CD4-positive, alpha-beta memory T cell (primary cell): ENCODE data around the gene SGPL1. TPM values are rescaled to one million over a fixed set of nuclear protein-coding genes. Genes with fewer than 3 reads are reported as not detected.

Experiments used
- CTCF ChIA-PET: fragments of 350-600 bp; sonication (Branson Sonifier 250); formaldehyde crosslinking; loops from one replicate; lab custom pipeline; 2021; ENCODE audit warnings: inconsistent platforms; ENCODE audit not compliant: partially characterized antibody; lab: Charles Lee
- POLR2A ChIA-PET: fragments of 350-600 bp; sonication (Branson Sonifier 250); formaldehyde crosslinking; loops from one replicate; lab custom pipeline; 2021; ENCODE audit not compliant: partially characterized antibody; lab: Charles Lee
- DNase-seq, 5 donors: peaks; one replicate each; pipeline versions ENCODE4 v3.0.0 to v3.0.0-alpha.2; 2020 to 2022; ENCODE audit warnings: mixed read lengths in 1 of 5
- H3K27ac ChIP-seq: one replicate; pipeline ENCODE4 v1.7.0; 2013; ENCODE audit warnings: low read depth, low read length
- H3K27me3 ChIP-seq: 2 replicates; pipeline ENCODE4 v1.7.0; 2013; ENCODE audit warnings: mild to moderate bottlenecking, low read length, moderate library complexity; ENCODE audit not compliant: insufficient read depth
- H3K36me3 ChIP-seq: 2 replicates; pipeline ENCODE4 v1.7.0; 2013; ENCODE audit warnings: mild to moderate bottlenecking, low read length, moderate library complexity; ENCODE audit not compliant: insufficient read depth
- H3K4me1 ChIP-seq: 2 replicates; pipeline ENCODE4 v1.7.0; 2013; ENCODE audit warnings: mild to moderate bottlenecking, low read length, moderate library complexity; ENCODE audit not compliant: insufficient read depth
- H3K4me3 ChIP-seq, 2 donors: one replicate each; pipeline ENCODE4 v1.7.0; 2013; ENCODE audit warnings: low read length in 2 of 2, mild to moderate bottlenecking in 1 of 2
- H3K9me3 ChIP-seq, 2 donors: one replicate each; pipeline ENCODE4 v1.7.0; 2013; ENCODE audit warnings: low read length in 2 of 2, control low read depth in 1 of 2; ENCODE audit not compliant: control insufficient read depth in 1 of 2
- H3K27ac Mint-ChIP-seq, 7 donors: one replicate each; pipeline ENCODE4 v1.8.0; 2020 to 2021; ENCODE audit warnings: mixed read lengths in 7 of 7, mild to moderate bottlenecking in 6 of 7, inconsistent platforms in 3 of 7, moderate library complexity in 3 of 7
- H3K27me3 Mint-ChIP-seq, 2 donors: one replicate each; pipeline ENCODE4 v1.8.0; 2020 to 2021; ENCODE audit warnings: mixed read lengths in 2 of 2
- H3K36me3 Mint-ChIP-seq, 2 donors: one replicate each; pipeline ENCODE4 v1.8.0; 2020 to 2021; ENCODE audit warnings: mixed read lengths in 2 of 2, inconsistent platforms in 1 of 2, mild to moderate bottlenecking in 1 of 2
- H3K4me1 Mint-ChIP-seq, 4 donors: one replicate each; pipeline ENCODE4 v1.8.0; 2020 to 2021; ENCODE audit warnings: mixed read lengths in 4 of 4, mild to moderate bottlenecking in 1 of 4
- H3K4me3 Mint-ChIP-seq, 8 donors: one replicate each; pipeline ENCODE4 v1.8.0; 2020 to 2021; ENCODE audit warnings: mixed read lengths in 8 of 8, mild to moderate bottlenecking in 7 of 8, moderate library complexity in 6 of 8, inconsistent platforms in 3 of 8
- H3K9me3 Mint-ChIP-seq, 8 donors: one replicate each; pipeline ENCODE4 v1.8.0; 2020 to 2021; ENCODE audit warnings: mixed read lengths in 8 of 8, mild to moderate bottlenecking in 5 of 8, inconsistent platforms in 3 of 8, moderate library complexity in 1 of 8
- intact Hi-C: fragments of 100-400 bp; cut with micrococcal nuclease; formaldehyde crosslinking; loops from one replicate; pipeline ENCODE4 v1.15.1; 2023
- polyA plus RNA-seq, 2 donors: library from polyadenylated mRNA; unstranded; fragments of 300-500 nt; fragmentation: Illumina TruSeq; gene quantifications; one replicate each; pipeline ENCODE4 v1.2.3, GENCODE V29; 2021
- total RNA-seq, 2 experiments: library from RNA; stranded (reverse); gene quantifications; one replicate each; pipeline ENCODE4 v1.2.3, GENCODE V29; 2021

SGPL1 gene
- total and polyA plus RNA-seq, 4 experiments from 2014 or later, result 14.3 to 32.2 (median 22.1) TPM

GRCh38 chr10:70781461-70782051, 34.2 kb upstream of the SGPL1 start:
- Histone ChIP-seq H3K4me3 (no peak overlapping the region), H3K36me3 (no peaks in the 10 kb centered on the region), H3K4me1 (no peaks in the 10 kb centered on the region), H3K27ac (no peak overlapping the region), H3K9me3 (no peaks in the 10 kb centered on the region), H3K27me3 (no peaks in the 10 kb centered on the region)
- H3K27ac Mint-ChIP-seq, result peak overlapping the region in 1 of 7 donors; percentile 49
- no peaks in the 10 kb centered on the region for H3K4me1 Mint-ChIP-seq
- H3K27me3 Mint-ChIP-seq, result peaks cover 1 to 4% of the 10 kb centered on the region in 2 donors
- CTCF ChIA-PET, result no interaction called here
- H3K36me3 Mint-ChIP-seq, result no peaks in the 10 kb centered on the region
- POLR2A ChIA-PET, result no interaction called here
- intact Hi-C loops, result no loop called here
- no peak for DNase-seq
- H3K4me3 Mint-ChIP-seq, result no peak overlapping the region
- peaks cover 0 to 1% (median 0%) of the 10 kb centered on the region in 8 donors for H3K9me3 Mint-ChIP-seq

DNA sequence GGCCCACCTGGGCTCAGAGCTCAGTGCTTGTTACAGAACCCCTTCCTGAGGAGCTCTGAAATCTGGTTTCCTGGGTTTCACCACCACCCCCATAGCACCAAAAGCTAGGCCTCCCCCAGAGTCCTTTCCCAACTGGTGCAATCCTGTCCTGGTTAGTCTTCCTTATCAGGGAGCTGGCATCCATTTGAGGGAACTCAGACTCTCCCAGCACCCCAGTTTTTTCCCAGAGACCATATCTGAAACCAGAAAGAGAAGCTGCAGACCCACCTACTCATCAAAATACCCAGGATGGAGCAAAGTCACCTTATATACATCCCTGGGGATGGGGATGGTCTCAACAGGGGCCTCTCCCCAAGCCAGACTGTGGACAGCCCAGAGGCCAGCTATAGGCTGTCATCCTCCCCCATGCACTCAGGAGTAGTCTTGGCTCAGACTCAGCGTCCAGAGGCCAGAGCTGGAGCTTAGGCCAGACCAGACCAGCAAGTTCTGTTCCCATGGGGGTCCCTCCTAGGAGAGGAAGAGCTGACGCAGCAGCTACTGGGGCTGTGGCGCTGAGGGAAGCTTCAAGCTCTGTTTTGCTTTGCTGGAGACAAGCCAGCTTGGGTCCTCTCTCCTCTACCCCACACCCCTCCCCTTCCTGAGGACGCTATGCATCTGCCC, 33.5 kb upstream of the SGPL1 start:
- Mint-ChIP-seq H3K36me3 (no peaks in the 10 kb centered on the region), H3K4me3 (no peak overlapping the region), H3K27ac (no peak overlapping the region), H3K9me3 (peaks cover 0 to 1% (median 0%) of the 10 kb centered on the region in 8 donors), H3K4me1 (peaks cover 0 to 3% (median 0%) of the 10 kb centered on the region in 4 donors), H3K27me3 (peaks cover 1 to 4% of the 10 kb centered on the region in 2 donors)
- no peaks in the 10 kb centered on the region for H3K4me1 ChIP-seq
- no peaks in the 10 kb centered on the region for H3K9me3 ChIP-seq
- H3K4me3 ChIP-seq, result no peak overlapping the region
- no peak for DNase-seq
- H3K27me3 ChIP-seq, result no peaks in the 10 kb centered on the region
- POLR2A ChIA-PET, result no interaction called here
- H3K27ac ChIP-seq, result no peak overlapping the region
- CTCF ChIA-PET, result no interaction called here
- H3K36me3 ChIP-seq, result no peaks in the 10 kb centered on the region
- intact Hi-C loops, result no loop called here

- CTCF ChIA-PET, result no interaction called here
- POLR2A ChIA-PET, result no interaction called here
- peaks cover 0 to 1% (median 0%) of the 10 kb centered on the region in 8 donors for H3K9me3 Mint-ChIP-seq
Observed at GRCh38 chr10:70782746-70783680, 32.7 kb upstream of the SGPL1 start.

GRCh38 chr10:70784016-70784415, 31.7 kb upstream of the SGPL1 start:
- POLR2A ChIA-PET, result no interaction called here
- no peaks in the 10 kb centered on the region for H3K36me3 Mint-ChIP-seq
- Histone ChIP-seq H3K9me3 (no peaks in the 10 kb centered on the region), H3K36me3 (no peaks in the 10 kb centered on the region), H3K4me1 (no peaks in the 10 kb centered on the region), H3K27ac (no peak overlapping the region), H3K27me3 (no peaks in the 10 kb centered on the region), H3K4me3 (no peak overlapping the region)
- no peak overlapping the region for H3K4me3 Mint-ChIP-seq
- intact Hi-C loops, result no loop called here
- DNase-seq, result no peak
- peaks cover 0 to 3% (median 0%) of the 10 kb centered on the region in 4 donors for H3K4me1 Mint-ChIP-seq
- CTCF ChIA-PET, result no interaction called here
- H3K9me3 Mint-ChIP-seq, result no peaks in the 10 kb centered on the region
- peaks cover 1 to 4% of the 10 kb centered on the region in 2 donors for H3K27me3 Mint-ChIP-seq
- H3K27ac Mint-ChIP-seq, result no peak overlapping the region

More at GRCh38 chr10:70782746-70783680, 32.7 kb upstream of the SGPL1 start:
- H3K36me3 Mint-ChIP-seq, result no peaks in the 10 kb centered on the region
- no peaks in the 10 kb centered on the region for H3K9me3 ChIP-seq
- no peaks in the 10 kb centered on the region for H3K36me3 ChIP-seq
- H3K4me3 ChIP-seq, result no peak overlapping the region
- no peak overlapping the region for H3K4me3 Mint-ChIP-seq
- H3K27me3 ChIP-seq, result no peaks in the 10 kb centered on the region
- H3K27ac ChIP-seq, result no peak overlapping the region
- no peak overlapping the region for H3K27ac Mint-ChIP-seq
- no peaks in the 10 kb centered on the region for H3K4me1 ChIP-seq
- H3K4me1 Mint-ChIP-seq, result peaks cover 0 to 3% (median 0%) of the 10 kb centered on the region in 4 donors
- DNase-seq, result no peak
- H3K27me3 Mint-ChIP-seq, result peaks cover 1 to 4% of the 10 kb centered on the region in 2 donors
- intact Hi-C loops, result no loop called here

- H3K36me3 Mint-ChIP-seq, result no peaks in the 10 kb centered on the region
- H3K4me3 ChIP-seq, result no peak overlapping the region
- no peaks in the 10 kb centered on the region for H3K4me1 ChIP-seq
- no peaks in the 10 kb centered on the region for H3K9me3 Mint-ChIP-seq
- POLR2A ChIA-PET, result no interaction called here
- CTCF ChIA-PET, result no interaction called here
- intact Hi-C loops, result no loop called here
- H3K27me3 Mint-ChIP-seq, result peaks cover 2 to 4% of the 10 kb centered on the region in 2 donors
- H3K27ac Mint-ChIP-seq, result no peak overlapping the region
- H3K9me3 ChIP-seq, result no peaks in the 10 kb centered on the region
- H3K4me1 Mint-ChIP-seq, result peaks cover 0 to 3% (median 0%) of the 10 kb centered on the region in 4 donors
- no peaks in the 10 kb centered on the region for H3K36me3 ChIP-seq
- no peak for DNase-seq
- no peaks in the 10 kb centered on the region for H3K27me3 ChIP-seq
- no peak overlapping the region for H3K27ac ChIP-seq
- H3K4me3 Mint-ChIP-seq, result no peak overlapping the region
Observed at GRCh38 chr10:70784471-70784870, 31.3 kb upstream of the SGPL1 start.

- no peaks in the 10 kb centered on the region for H3K27me3 ChIP-seq
- no peak within 1 kb of the TSS for H3K27ac Mint-ChIP-seq
- no peak within 1 kb of the TSS for H3K27ac ChIP-seq
- no peaks in the 10 kb centered on the region for H3K9me3 Mint-ChIP-seq
- no peaks in the 10 kb centered on the region for H3K36me3 ChIP-seq
- intact Hi-C loops, result no loop called here
- H3K4me1 ChIP-seq, result no peaks in the 10 kb centered on the region
- peaks cover 0 to 3% (median 0%) of the 10 kb centered on the region in 4 donors for H3K4me1 Mint-ChIP-seq
- no peaks in the 10 kb centered on the region for H3K9me3 ChIP-seq
- no peaks in the 10 kb centered on the region for H3K36me3 Mint-ChIP-seq
- no peak within 1 kb of the TSS for H3K4me3 Mint-ChIP-seq
- no peak for DNase-seq
- H3K27me3 Mint-ChIP-seq, result peaks cover 4% of the 10 kb centered on the region in 2 donors
- H3K4me3 ChIP-seq, result no peak within 1 kb of the TSS
- ChIA-PET CTCF (no interaction called here), POLR2A (no interaction called here)
Observed at GRCh38 chr10:70785190-70785589, 30.6 kb upstream of the SGPL1 start, which contains the start of gene TBATA. Gene TBATA (minus strand): TSS chr10:70785377. CDS start chr10:70783379, 1,998 bp downstream.
